Skin of body (tissue), 2 donors: ENCODE measurements around the gene USP10. TPM values are rescaled to one million over a fixed set of nuclear protein-coding genes. Genes with fewer than 3 reads are reported as not detected.
A peak's percentile ranks its signal among the peaks of the same experiment; 100 is the strongest.
"Not testable (repeated sequence)": the region's sequence is repeated elsewhere in the genome, so short reads cannot be mapped to it uniquely, and the experiment has no call there.

Source experiments
- DNase-seq: peaks from one replicate; lab custom pipeline; 2025; lab: John Stamatoyannopoulos, UW
- total RNA-seq: library from RNA; depleted of rRNA; stranded (reverse); fragments of >200 nt; gene quantifications from one replicate; pipeline ENCODE4 v1.2.3, GENCODE V29; 2014

Gene USP10
- total RNA-seq, 1 donor from 2014 or later, result 43.6 TPM

- DNase-seq, result no peak
These were observed 46.4 kb downstream of the USP10 start for GRCh38 chr16:84746231-84746630.

- DNase-seq, result no peak
These were observed 47.1 kb downstream of the USP10 start for GRCh38 chr16:84746875-84747274.

GRCh38 chr16:84748247-84748646 lies 48.4 kb downstream of the USP10 start:
- DNase-seq, result not testable (repeated sequence)

GRCh38 chr16:84749072-84749471 lies 49.3 kb downstream of the USP10 start:
- no peak for DNase-seq

- no peak for DNase-seq
These were observed 50.0 kb downstream of the USP10 start for GRCh38 chr16:84749815-84750214.

GRCh38 chr16:84750575-84750974 lies 50.8 kb downstream of the USP10 start:
- no peak for DNase-seq

GRCh38 chr16:84751241-84751640 lies 51.4 kb downstream of the USP10 start:
- DNase-seq, result no peak

- DNase-seq, result no peak
These were observed 52.1 kb downstream of the USP10 start for GRCh38 chr16:84751947-84752346.

GRCh38 chr16:84752600-84752999 lies 52.8 kb downstream of the USP10 start:
- DNase-seq, result no peak

GRCh38 chr16:84753412-84754326 lies 53.9 kb downstream of the USP10 start:
- DNase-seq, result no peak

- DNase-seq, result peak; percentile 83
These were observed 54.6 kb downstream of the USP10 start for GRCh38 chr16:84754353-84754856.

- no peak for DNase-seq
These were observed 55.3 kb downstream of the USP10 start for GRCh38 chr16:84754956-84755672.

- DNase-seq, result no peak
These were observed 57.0 kb downstream of the USP10 start for GRCh38 chr16:84756830-84757229.

- no peak for DNase-seq
These were observed 58.8 kb downstream of the USP10 start for GRCh38 chr16:84758627-84759026.

- no peak for DNase-seq
These were observed 59.3 kb downstream of the USP10 start for GRCh38 chr16:84759061-84759460.

- no peak for DNase-seq
These were observed 60.1 kb downstream of the USP10 start for GRCh38 chr16:84759906-84760305.

GRCh38 chr16:84761448-84762368 lies 61.9 kb downstream of the USP10 start:
- DNase-seq, result no peak

GRCh38 chr16:84763164-84763563 lies 63.4 kb downstream of the USP10 start:
- DNase-seq, result no peak

- no peak for DNase-seq
These were observed 63.8 kb downstream of the USP10 start for GRCh38 chr16:84763629-84764028.

GRCh38 chr16:84764970-84765369 lies 65.2 kb downstream of the USP10 start:
- no peak for DNase-seq
